Stimulated activated naive CD8-positive, alpha-beta T cell treated with anti-CD3 and anti-CD28 coated beads, Interleukin-15, amount 100 ng/mL, for 72 hours (primary cell): ENCODE data around the gene ZNF316.
"Not testable (repeated sequence)": the region's sequence is repeated elsewhere in the genome, so short reads cannot be mapped to it uniquely, and the experiment has no call there.

Source experiments
- ATAC-seq: fragments of 150-1000 bp; cut with Tn5 transposase; 2 replicates; pipeline ENCODE4 v1.10.0; 2021; ENCODE audit warnings: mild to moderate bottlenecking, moderate library complexity
- DNase-seq, 2 donors: peaks; one replicate each; pipeline ENCODE4 v3.0.0; 2021 to 2022
- H3K27ac Mint-ChIP-seq, 2 donors: one replicate each; pipeline ENCODE4 v1.8.0; 2022; ENCODE audit warnings: mild to moderate bottlenecking in 2 of 2, mixed read lengths in 2 of 2, moderate library complexity in 2 of 2
- H3K27me3 Mint-ChIP-seq: one replicate; pipeline ENCODE4 v1.8.0; 2022; ENCODE audit warnings: mixed read lengths
- H3K4me1 Mint-ChIP-seq: one replicate; pipeline ENCODE4 v1.8.0; 2022; ENCODE audit warnings: mild to moderate bottlenecking, mixed read lengths
- H3K4me3 Mint-ChIP-seq, 2 donors: one replicate each; pipeline ENCODE4 v1.8.0; 2022; ENCODE audit warnings: mild to moderate bottlenecking in 2 of 2, mixed read lengths in 2 of 2, moderate library complexity in 1 of 2
- H3K9me3 Mint-ChIP-seq, 2 donors: one replicate each; pipeline ENCODE4 v1.8.0; 2022; ENCODE audit warnings: mixed read lengths in 2 of 2

The ZNF316 gene

DNA sequence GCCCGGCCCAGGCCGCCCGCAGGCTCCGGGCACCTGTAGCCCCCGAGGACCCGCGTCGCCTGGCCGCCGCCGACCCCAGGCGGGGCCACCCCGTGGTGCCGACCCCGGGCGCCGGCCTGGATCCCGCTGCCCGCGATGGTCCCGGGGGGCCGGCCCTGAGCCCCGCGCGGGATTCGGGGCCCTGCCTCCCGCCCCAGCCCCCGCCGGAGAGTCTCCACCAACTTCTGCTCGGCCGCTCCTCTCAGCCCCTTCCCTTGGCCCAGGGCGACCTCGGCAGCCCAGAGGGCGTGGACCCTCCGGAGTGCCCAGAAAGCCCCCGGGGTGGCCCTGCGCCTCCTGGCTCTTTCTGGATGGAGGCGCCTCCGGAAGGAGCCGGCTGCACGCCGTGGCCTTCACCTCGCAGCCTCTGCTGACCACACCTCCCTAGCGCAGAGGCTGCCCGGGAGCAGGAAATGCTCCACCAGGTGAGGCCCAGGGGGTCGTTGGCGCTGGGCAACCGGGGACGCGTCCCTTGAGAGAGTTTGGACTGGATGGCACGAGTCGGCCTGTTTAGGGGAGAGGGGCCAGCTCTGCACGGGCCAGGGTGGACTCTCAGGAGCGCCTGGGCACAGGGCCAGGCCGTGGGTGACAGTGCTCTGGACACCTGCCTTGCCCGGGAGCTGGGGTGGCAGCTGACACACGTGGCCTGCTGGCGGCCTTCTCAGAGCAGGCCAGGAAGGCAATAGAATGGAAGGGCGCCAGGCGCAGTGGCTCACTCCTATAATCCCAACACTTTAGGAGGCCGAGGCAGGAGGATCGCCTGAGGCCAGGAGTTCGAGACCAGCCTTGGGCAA lies 21.2 kb upstream of the ZNF316 start:
- H3K27ac Mint-ChIP-seq = peak overlapping the region; percentile 33 to 75
- no peaks in the 10 kb centered on the region for H3K27me3 Mint-ChIP-seq

DNA sequence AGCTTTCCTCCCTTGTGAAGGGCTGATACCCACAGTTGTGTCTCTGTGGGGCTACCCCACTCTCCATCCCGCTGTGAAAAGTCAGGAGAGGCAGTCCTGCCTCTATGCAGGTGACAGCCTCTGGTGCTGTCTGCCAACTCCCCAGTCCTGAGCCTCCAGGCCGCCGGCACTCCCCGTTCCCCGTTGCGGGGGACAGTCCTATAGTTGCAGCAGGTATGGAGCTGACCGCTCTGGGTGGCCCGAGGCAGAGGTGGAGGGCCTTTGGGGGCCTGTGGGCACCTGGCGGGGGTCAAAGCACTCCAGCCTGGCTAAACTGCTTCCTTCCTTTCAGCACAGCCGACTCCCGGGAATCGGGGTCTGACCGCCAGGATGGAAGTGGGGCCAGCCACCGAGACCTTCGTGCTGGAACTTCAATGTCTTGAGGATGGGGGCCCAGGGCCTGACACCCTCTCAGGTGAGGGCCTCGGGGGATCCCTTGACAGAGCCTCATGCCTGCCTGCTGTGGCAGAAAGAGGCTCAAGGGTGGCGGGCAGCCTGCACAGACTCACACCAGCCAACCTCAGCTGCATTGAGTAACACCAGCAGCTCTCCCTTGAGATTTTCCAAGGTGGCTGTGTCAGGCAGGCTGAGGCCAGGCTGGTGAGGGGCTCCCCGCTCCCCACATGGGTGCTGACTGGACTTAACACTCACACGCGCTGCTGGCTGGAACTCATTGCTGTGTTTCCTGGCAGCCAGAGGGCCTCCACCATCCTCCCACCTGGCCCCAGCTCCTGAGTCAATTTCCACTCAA lies 20.1 kb upstream of the ZNF316 start:
- H3K27ac Mint-ChIP-seq = no peak overlapping the region
- no peaks in the 10 kb centered on the region for H3K9me3 Mint-ChIP-seq
- no peak for DNase-seq
- H3K4me1 Mint-ChIP-seq = peaks cover 63% of the 10 kb centered on the region
- H3K4me3 Mint-ChIP-seq = peak overlapping the region; percentile 24 to 46
- no peaks in the 10 kb centered on the region for H3K27me3 Mint-ChIP-seq
- no peak for ATAC-seq

More for the DNA sequence above, 21.2 kb upstream of the ZNF316 start:
- ATAC-seq = peak; percentile 52
- peak in 1 of 2 donors; percentile 30 for DNase-seq
- Mint-ChIP-seq H3K9me3 (no peaks in the 10 kb centered on the region), H3K4me3 (peak overlapping the region; percentile 69 to 79), H3K4me1 (peaks cover 53% of the 10 kb centered on the region)

DNA sequence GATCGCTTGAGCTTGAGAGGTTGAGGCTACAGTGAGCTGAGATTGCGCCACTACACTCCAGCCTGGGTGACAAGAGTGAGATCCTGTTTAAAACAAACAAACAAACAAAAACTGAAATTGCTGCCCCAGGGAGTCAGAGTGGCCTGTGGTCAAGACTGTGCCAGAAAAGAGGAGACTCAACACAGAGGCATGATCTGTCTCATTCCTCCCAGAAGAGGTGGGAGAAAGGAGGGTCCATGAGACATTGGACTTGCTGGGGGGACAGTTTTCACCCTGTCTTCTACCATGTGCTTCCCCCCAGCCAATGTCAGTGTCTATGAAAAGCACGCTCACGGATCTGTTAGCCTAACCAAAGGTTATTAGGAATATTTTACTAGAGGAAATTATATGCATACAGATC lies 18.5 kb upstream of the ZNF316 start:
- no peaks in the 10 kb centered on the region for H3K9me3 Mint-ChIP-seq
- peaks cover 70% of the 10 kb centered on the region for H3K4me1 Mint-ChIP-seq
- no peaks in the 10 kb centered on the region for H3K27me3 Mint-ChIP-seq
- no peak overlapping the region for H3K27ac Mint-ChIP-seq
- ATAC-seq (no peak), DNase-seq (no peak)
- no peak overlapping the region for H3K4me3 Mint-ChIP-seq

DNA sequence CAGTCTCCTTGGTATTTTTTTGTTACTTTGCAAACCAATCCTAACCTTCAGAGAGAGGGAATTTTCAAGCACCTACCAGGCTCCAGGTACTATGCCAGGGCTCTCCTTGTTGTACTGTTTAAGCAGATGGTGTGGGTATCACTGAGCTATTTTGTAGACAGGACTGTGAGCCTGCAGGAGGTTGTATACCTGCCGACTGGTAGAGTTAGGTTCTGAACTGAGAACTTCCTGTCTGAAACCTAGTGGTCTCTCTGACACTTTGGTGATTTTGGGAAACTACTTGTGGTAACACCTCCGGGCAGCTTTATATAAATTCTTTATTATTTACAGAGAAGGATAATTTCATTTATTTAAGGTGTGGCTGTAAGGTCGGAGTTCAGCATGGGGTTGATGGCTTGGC lies 17.2 kb upstream of the ZNF316 start:
- H3K4me3 Mint-ChIP-seq = no peak overlapping the region
- ATAC-seq (peak; percentile 44), DNase-seq (no peak)
- H3K4me1 Mint-ChIP-seq = peaks cover 74% of the 10 kb centered on the region
- H3K27ac Mint-ChIP-seq = peak overlapping the region in 1 of 2 donors; percentile 36
- no peaks in the 10 kb centered on the region for H3K27me3 Mint-ChIP-seq
- H3K9me3 Mint-ChIP-seq = no peaks in the 10 kb centered on the region

DNA sequence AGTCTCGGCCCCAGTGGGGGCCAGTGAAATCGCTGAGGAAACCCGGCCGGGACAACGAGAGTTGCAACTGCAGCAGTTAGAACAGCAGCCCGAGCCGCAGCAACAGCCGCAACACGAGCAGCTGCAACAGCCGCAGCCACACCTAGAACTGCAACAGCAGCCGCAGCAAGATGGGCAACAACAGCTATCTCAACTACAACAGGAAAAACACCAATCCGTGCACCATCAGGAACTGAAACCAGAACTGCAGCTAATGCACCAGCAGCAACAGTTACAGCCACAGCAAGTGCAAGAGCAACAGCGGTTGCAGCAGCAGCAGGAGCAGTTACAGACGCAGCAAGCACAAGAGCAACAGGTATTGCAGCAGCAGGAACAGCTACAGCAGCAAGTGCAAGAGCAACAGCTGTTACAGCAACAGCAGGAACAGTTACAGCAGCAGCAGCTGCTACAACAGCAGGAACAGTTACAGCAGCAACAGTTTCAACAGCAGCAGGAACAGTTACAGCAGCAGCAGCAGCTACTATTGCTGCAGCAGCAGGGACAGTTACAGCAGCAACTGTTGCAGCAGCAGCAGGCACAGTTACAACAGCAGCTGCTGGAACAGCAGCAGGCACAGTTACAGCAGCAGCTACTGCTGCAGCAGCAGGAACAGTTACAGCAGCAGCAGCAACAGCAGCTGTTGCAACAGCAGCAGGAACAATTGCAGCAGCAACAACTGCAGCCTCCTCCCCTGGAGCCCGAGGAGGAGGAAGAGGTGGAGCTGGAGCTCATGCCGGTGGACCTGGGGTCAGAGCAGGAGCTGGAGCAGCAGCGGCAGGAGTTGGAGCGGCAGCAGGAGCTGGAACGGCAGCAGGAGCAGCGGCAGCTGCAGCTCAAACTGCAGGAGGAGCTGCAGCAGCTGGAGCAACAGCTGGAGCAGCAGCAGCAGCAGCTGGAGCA lies 15.7 kb upstream of the ZNF316 start:
- H3K4me1 Mint-ChIP-seq = peaks cover 68% of the 10 kb centered on the region
- H3K27ac Mint-ChIP-seq = no peak overlapping the region
- H3K4me3 Mint-ChIP-seq = peak overlapping the region in 1 of 2 donors; percentile 31
- DNase-seq (no peak), ATAC-seq (no peak)
- no peaks in the 10 kb centered on the region for H3K27me3 Mint-ChIP-seq
- H3K9me3 Mint-ChIP-seq = no peaks in the 10 kb centered on the region

DNA sequence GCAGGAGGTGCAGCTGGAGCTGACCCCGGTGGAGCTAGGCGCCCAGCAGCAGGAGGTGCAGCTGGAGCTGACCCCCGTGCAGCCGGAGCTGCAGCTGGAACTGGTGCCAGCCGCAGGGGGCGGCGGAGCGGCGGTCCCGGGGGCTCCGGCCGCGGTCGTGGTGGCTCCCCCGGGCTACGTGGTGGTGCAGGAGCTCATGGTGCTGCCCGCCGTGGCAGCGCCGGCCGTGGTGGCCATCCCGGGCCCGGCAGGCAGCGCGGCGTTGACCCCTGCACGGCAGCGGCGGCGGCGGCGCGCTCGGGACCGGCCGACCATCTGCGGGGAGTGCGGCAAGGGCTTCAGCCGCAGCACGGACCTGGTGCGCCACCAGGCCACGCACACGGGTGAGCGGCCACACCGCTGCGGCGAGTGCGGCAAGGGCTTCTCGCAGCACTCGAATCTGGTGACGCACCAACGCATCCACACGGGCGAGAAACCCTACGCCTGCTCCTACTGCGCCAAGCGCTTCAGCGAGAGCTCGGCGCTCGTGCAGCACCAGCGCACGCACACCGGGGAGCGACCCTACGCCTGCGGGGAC lies 14.9 kb upstream of the ZNF316 start:
- H3K4me1 Mint-ChIP-seq = peaks cover 62% of the 10 kb centered on the region

DNA sequence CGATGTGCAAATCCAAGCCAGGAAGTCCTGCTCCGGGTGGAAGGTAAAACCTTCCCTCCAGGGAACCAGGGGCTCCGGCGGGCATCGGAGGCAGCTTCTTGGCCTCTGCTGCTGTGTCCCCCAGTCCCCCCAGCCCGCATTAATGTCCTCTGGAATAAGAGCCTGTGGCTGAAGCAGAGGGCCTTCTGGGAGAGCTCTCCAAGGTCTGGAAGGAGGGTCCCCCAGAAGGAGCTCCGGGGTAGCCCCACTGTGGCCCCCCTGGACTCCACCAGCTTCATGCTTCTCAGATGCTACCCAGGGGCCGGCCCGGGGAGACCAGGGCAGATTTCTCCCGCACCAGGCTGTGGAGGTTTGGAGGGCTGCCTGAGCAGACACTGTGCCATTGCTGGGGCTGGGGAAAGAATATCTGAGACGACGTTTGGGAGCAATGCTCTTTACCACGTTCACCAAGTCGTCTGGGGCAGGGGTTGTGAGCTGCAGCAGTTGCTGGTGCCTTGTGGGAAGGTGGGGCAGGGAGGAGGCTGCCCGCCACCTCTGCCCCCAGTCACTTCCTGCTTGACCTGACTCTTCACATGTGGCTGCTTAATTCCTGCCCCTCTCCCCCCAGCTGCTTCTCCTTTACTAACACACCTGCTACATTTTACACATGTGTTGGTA lies 13.4 kb upstream of the ZNF316 start:
- H3K4me1 Mint-ChIP-seq = peaks cover 50% of the 10 kb centered on the region
- H3K9me3 Mint-ChIP-seq = no peaks in the 10 kb centered on the region
- ATAC-seq (peak; percentile 59), DNase-seq (peak; percentile 19 to 21)
- no peaks in the 10 kb centered on the region for H3K27me3 Mint-ChIP-seq
- peak overlapping the region; percentile 95 to 96 for H3K27ac Mint-ChIP-seq
- peak overlapping the region; percentile 65 to 67 for H3K4me3 Mint-ChIP-seq

More for the DNA sequence above, 14.9 kb upstream of the ZNF316 start:
- no peak for DNase-seq
- no peak overlapping the region for H3K4me3 Mint-ChIP-seq
- no peaks in the 10 kb centered on the region for H3K9me3 Mint-ChIP-seq
- ATAC-seq = peak; percentile 44
- no peak overlapping the region for H3K27ac Mint-ChIP-seq
- H3K27me3 Mint-ChIP-seq = no peaks in the 10 kb centered on the region

DNA sequence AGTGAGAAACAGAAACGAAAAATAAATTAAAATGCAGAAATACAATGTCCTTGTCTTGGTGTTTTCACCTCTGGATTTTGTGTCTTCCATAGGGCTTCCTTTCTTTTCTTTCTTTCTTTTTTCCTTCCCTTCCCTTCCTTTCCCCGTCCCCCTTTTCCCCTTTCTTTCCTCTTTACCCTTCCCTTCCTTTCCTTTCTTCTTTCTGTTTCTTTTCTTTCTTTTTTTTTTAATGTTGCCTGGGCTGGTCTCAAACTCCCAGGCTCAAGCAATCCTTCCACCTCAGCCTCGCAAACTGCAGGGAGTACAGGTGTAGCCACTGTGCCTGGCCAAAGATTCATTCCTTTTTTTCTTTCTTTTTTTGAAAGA lies 12.9 kb upstream of the ZNF316 start:
- Mint-ChIP-seq H3K4me3 (peak overlapping the region; percentile 65 to 67), H3K9me3 (no peaks in the 10 kb centered on the region), H3K27me3 (no peaks in the 10 kb centered on the region), H3K4me1 (peaks cover 45% of the 10 kb centered on the region), H3K27ac (peak overlapping the region; percentile 95 to 96)
- ATAC-seq (no peak), DNase-seq (no peak)

DNA sequence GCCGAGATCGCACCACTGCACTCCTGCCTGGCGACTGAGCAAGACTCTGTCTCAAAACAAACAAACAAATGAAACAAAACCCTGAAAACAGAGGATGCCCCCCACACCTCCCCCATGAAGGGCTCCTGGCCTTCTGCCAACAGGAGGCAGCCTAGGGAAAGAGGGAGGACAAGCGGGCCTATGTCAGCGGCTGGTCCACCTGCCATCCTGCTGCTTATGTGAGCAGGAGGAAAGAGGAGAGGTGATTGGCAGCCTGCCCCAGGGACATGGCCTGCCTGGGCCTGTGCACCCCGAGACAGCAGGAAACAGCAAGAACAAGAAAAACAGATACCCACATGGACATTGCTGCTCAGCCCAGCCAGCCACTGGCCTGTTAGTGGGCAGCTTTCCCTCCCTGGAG lies 9.1 kb upstream of the ZNF316 start:
- Mint-ChIP-seq H3K4me1 (peaks cover 24% of the 10 kb centered on the region), H3K27ac (peak overlapping the region in 1 of 2 donors; percentile 40), H3K27me3 (no peaks in the 10 kb centered on the region), H3K4me3 (no peak overlapping the region), H3K9me3 (no peaks in the 10 kb centered on the region)
- ATAC-seq (no peak), DNase-seq (no peak)

DNA sequence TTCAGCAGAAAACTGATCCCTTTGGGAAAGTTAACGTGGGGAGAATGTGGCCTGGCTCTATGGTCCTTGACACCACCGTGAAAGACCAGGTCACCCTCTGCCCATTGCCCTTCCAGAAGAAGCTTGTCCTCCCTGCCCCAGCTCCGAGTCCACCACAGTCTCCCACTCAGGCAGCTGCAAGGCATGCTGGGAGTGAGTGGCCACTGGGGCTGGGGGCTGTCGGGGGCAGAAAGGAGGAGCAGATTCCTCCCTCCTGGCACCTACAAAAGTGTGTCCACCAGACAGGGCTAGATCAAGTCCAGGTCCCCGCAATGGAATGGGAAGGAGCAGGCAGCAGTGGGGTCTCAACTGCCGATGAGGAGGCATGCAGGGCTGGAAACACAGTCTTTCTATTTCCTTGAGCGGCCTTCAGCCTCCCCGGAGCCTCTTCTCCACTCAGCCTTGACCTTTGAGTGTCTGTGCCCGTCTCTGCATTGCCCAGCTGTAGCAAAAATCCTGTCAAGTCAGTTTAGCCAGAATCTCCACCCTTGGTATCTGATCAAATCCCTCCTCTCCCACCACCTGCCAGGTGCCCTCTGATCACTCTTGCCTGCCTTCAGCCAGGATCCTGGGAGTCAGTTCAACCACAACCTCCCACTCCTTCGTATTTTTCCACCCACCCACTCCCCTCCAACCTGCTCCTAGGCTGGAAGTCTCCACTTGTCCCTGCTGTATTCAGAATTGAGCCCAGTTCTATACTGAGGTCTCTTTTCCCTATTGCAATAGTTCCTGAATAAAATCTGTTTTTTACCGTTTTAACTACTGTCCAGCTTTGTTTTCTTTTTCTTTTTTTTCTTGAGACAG lies 6.9 kb upstream of the ZNF316 start:
- Mint-ChIP-seq H3K27ac (no peak overlapping the region), H3K27me3 (no peaks in the 10 kb centered on the region), H3K4me1 (peaks cover 8% of the 10 kb centered on the region), H3K9me3 (no peaks in the 10 kb centered on the region), H3K4me3 (no peak overlapping the region)
- no peak for DNase-seq
- ATAC-seq = no peak

DNA sequence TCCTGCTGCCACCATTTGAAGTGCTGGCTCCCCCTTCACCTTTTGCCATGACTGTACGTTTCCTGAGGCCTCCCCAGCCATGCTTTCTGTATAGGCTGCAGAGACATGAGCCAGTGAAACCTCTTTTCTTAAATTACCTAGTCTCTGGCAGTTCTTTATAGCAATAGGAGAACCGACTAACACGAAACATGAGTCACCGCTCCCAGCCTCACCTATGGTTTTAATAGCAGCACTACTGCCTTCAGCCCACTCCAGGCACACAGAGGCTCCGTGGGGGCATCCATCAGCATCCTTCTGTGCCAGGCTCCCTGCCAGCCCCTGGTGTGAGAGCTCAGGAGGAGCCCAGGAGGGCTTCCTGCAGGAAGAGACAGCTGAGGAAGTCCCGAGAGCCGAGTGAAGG lies 5.5 kb upstream of the ZNF316 start:
- Mint-ChIP-seq H3K4me3 (no peak overlapping the region), H3K9me3 (no peaks in the 10 kb centered on the region), H3K4me1 (peaks cover 14% of the 10 kb centered on the region), H3K27ac (no peak overlapping the region), H3K27me3 (no peaks in the 10 kb centered on the region)
- DNase-seq = no peak
- no peak for ATAC-seq

DNA sequence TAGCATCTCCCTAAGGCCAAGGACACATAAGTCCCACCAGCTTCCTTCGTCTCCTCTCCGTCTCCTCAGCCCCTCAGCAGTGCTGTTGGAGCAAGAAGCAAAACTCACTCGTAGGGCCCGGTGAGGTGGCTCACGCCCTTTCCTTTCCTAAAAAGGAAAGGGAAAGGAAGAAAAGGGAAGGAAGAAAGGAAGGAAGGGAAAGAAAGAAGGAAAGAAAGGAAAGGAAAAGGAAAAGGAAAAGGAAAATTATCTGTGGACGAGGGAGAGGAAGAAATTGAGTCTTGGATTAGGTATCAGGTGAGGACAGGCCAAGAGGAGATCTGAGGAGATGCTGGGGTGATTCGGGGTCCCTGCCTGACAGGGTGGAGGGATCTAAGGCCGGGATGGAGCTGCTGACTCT lies 3.1 kb upstream of the ZNF316 start:
- H3K27me3 Mint-ChIP-seq = no peaks in the 10 kb centered on the region
- no peaks in the 10 kb centered on the region for H3K9me3 Mint-ChIP-seq
- H3K27ac Mint-ChIP-seq = no peak overlapping the region
- ATAC-seq (no peak), DNase-seq (no peak)
- peaks cover 29% of the 10 kb centered on the region for H3K4me1 Mint-ChIP-seq
- H3K4me3 Mint-ChIP-seq = no peak overlapping the region

DNA sequence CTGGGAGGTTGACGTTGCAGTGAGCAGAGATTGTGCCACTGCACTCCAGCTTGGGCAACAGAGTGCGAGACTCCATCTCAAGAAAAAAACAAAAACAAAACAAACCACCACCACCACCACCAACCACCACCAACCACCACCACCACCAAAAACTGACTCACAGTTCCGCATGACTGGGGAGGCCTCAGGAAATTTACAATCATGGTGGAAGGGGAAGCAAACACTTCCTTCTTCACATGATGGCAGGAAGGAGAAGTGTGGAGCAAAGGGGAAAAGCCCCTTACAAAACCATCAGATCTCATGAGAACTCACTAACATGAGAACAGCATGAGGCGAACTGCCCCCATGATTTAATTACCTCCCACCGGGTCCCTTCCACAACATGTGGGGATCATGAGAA lies 2.1 kb upstream of the ZNF316 start:
- not testable (repeated sequence) for ATAC-seq, H3K27me3 Mint-ChIP-seq, H3K9me3 Mint-ChIP-seq, DNase-seq, H3K4me3 Mint-ChIP-seq, H3K27ac Mint-ChIP-seq
- H3K4me1 Mint-ChIP-seq = peaks cover 38% of the 10 kb centered on the region
